ENCODE measurements around the gene NTNG1. TPM values are rescaled to one million over a fixed set of nuclear protein-coding genes. Genes with fewer than 3 reads are reported as not detected.

Gene NTNG1
- total RNA-seq, 2 experiments from 2014 or later = 2.3 to 5.9 TPM

- no peak overlapping the region for H3K27ac ChIP-seq (ENCODE audit: low read depth, low read length, poor library complexity, severe bottlenecking)
- intact Hi-C loops (cut with micrococcal nuclease; ENCODE audit: unreplicated experiment) = no loop called here
- no peak for TF ChIP-seq CTCF (conservative IDR thresholded peaks at IDR 0.05; ENCODE audit: low read length)
- TF ChIP-seq EZH2phosphoT487 (IDR thresholded peaks at IDR 0.05; ENCODE audit: borderline replicate concordance, low read depth, low read length) = no peak
- no peak overlapping the region for H3K4me3 ChIP-seq (ENCODE audit: low read depth, low read length, poor library complexity, severe bottlenecking)
- no peaks in the 10 kb centered on the region for H3K9me3 ChIP-seq (ENCODE audit: low read length)
- no peaks in the 10 kb centered on the region for H4K20me1 ChIP-seq (ENCODE audit: insufficient read depth, low read length)
- no TSS peak for BruUV-seq (replicated peaks)
- no peaks in the 10 kb centered on the region for H3K4me1 ChIP-seq (ENCODE audit: insufficient read depth, low read length, poor library complexity, severe bottlenecking)
- ChIA-PET POLR2A (no interaction called here), CTCF (ENCODE audit: unreplicated experiment) (no interaction called here)
- H3K9me2 ChIP-seq (ENCODE audit: insufficient read depth, low read length) = no peaks in the 10 kb centered on the region
- no peak overlapping the region for H3K4me2 ChIP-seq (ENCODE audit: low read length)
- no peaks in the 10 kb centered on the region for H3K36me3 ChIP-seq (ENCODE audit: insufficient read depth, low read length)
- no peaks in the 10 kb centered on the region for H3K79me2 ChIP-seq (ENCODE audit: insufficient read depth, low read depth, low read length)
- DNase-seq (ENCODE audit: low spot score) = no peak
- no peak overlapping the region for H2AFZ ChIP-seq (ENCODE audit: low read length)
Observed at GRCh38 chr1:107225706-107226105, 84.9 kb downstream of the NTNG1 start.

DNA sequence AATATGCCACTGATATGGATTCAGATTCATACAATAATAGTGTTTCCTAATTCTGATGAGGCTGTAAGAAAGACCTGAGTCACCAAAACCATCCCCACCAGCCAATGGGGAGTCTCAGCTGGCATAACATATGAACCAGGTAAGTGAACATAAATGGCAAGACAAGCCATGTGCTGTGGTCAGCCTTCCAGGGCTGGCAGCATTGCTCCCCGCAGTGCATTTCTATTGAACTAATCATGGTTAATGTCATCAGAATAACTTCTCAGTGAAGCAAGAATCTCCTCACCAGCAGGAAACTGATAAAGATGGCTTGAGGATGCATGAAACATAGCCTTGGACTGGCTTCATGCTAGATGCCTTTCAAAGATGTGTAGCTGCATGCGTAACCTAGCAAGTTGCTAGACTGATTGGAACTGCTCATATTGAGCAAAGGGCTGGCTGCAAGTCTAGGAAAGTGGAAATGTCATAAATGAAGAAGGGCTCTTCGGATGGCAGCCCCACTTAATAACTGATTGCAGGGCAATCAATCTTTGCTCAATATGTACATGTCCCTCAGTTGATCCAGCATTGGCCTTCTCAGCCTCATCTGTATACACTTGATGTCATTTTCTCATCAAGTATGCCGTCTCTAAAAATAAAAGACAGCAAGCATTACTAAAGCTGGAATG lies 88.0 kb downstream of the NTNG1 start:
- BruUV-seq (replicated peaks) = no TSS peak
- Histone ChIP-seq H3K4me1 (ENCODE audit: insufficient read depth, low read length, poor library complexity, severe bottlenecking) (no peaks in the 10 kb centered on the region), H3K9me2 (ENCODE audit: insufficient read depth, low read length) (no peaks in the 10 kb centered on the region), H3K79me2 (ENCODE audit: insufficient read depth, low read depth, low read length) (no peaks in the 10 kb centered on the region), H3K9me3 (ENCODE audit: low read length) (no peaks in the 10 kb centered on the region), H3K4me3 (ENCODE audit: low read depth, low read length, poor library complexity, severe bottlenecking) (no peak overlapping the region), H2AFZ (ENCODE audit: low read length) (no peak overlapping the region), H3K27ac (ENCODE audit: low read depth, low read length, poor library complexity, severe bottlenecking) (no peak overlapping the region), H4K20me1 (ENCODE audit: insufficient read depth, low read length) (no peaks in the 10 kb centered on the region), H3K4me2 (ENCODE audit: low read length) (no peak overlapping the region), H3K36me3 (ENCODE audit: insufficient read depth, low read length) (no peaks in the 10 kb centered on the region)
- ChIA-PET POLR2A (interaction anchor here (0.6 kb wide), 1 partner anchor 518 kb away, joined by 6 read pairs; no protein-coding TSS in a partner anchor), CTCF (ENCODE audit: unreplicated experiment) (no interaction called here)
- TF ChIP-seq EZH2phosphoT487 (IDR thresholded peaks at IDR 0.05; ENCODE audit: borderline replicate concordance, low read depth, low read length) (no peak), CTCF (conservative IDR thresholded peaks at IDR 0.05; ENCODE audit: low read length) (no peak)
- no peak for DNase-seq (ENCODE audit: low spot score)
- intact Hi-C loops (cut with micrococcal nuclease; ENCODE audit: unreplicated experiment) = no loop called here

DNA sequence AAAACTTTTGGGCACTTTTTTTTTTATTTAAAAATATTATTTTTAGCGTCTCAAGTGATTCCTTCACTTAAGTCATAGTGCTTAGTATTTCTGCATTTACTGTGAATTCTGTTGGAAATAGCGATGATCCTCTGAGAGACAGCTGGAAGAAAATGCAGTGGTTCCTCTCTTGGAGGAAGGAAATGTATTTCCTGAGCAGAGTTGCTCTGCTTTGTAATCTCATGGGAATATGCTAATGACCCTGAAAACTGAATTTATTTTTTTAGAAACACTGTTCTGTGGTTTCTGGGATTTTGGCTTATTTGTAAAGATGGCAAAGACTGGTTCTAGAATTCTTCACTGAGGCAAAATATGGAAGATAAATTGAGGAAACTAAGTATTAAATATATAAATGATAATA lies 88.9 kb downstream of the NTNG1 start:
- intact Hi-C loops (cut with micrococcal nuclease; ENCODE audit: unreplicated experiment) = no loop called here
- no peak overlapping the region for H3K27ac ChIP-seq (ENCODE audit: low read depth, low read length, poor library complexity, severe bottlenecking)
- no peak overlapping the region for H3K4me3 ChIP-seq (ENCODE audit: low read depth, low read length, poor library complexity, severe bottlenecking)
- H3K9me2 ChIP-seq (ENCODE audit: insufficient read depth, low read length) = no peaks in the 10 kb centered on the region
- H3K36me3 ChIP-seq (ENCODE audit: insufficient read depth, low read length) = no peaks in the 10 kb centered on the region
- no peak overlapping the region for H2AFZ ChIP-seq (ENCODE audit: low read length)
- no peaks in the 10 kb centered on the region for H3K79me2 ChIP-seq (ENCODE audit: insufficient read depth, low read depth, low read length)
- no peaks in the 10 kb centered on the region for H4K20me1 ChIP-seq (ENCODE audit: insufficient read depth, low read length)
- no peaks in the 10 kb centered on the region for H3K9me3 ChIP-seq (ENCODE audit: low read length)
- ChIA-PET CTCF (ENCODE audit: unreplicated experiment) (no interaction called here), POLR2A (interaction anchor here (0.6 to 0.8 kb wide), 2 partner anchors 400 to 517 kb away, joined by 3 to 6 read pairs; no protein-coding TSS in a partner anchor)
- H3K4me2 ChIP-seq (ENCODE audit: low read length) = no peak overlapping the region
- no peak for TF ChIP-seq CTCF (conservative IDR thresholded peaks at IDR 0.05; ENCODE audit: low read length)
- TF ChIP-seq EZH2phosphoT487 (IDR thresholded peaks at IDR 0.05; ENCODE audit: borderline replicate concordance, low read depth, low read length) = no peak
- no peaks in the 10 kb centered on the region for H3K4me1 ChIP-seq (ENCODE audit: insufficient read depth, low read length, poor library complexity, severe bottlenecking)
- BruUV-seq (replicated peaks) = no TSS peak
- no peak for DNase-seq (ENCODE audit: low spot score)
